Activated CD8-positive, alpha-beta T cell treated with anti-CD3 and anti-CD28 coated beads for 36 hours (primary cell): ENCODE data around the gene JTB. TPM values are rescaled to one million over a fixed set of nuclear protein-coding genes. Genes with fewer than 3 reads are reported as not detected.

Experiments used
- ATAC-seq: fragments of 200-7000 bp; cut with Tn5 transposase; one replicate; pipeline ENCODE4 v1.10.0; 2021; ENCODE audit warnings: mild to moderate bottlenecking, moderate library complexity
- CTCF ChIA-PET: fragments of 350-600 bp; sonication (Branson Sonifier 250); formaldehyde crosslinking; loops from one replicate; lab custom pipeline; 2021; ENCODE audit warnings: antibody characterized with exemption; lab: Charles Lee
- POLR2A ChIA-PET: fragments of 350-600 bp; sonication (Branson Sonifier 250); formaldehyde crosslinking; loops from one replicate; lab custom pipeline; 2021; ENCODE audit warnings: antibody characterized with exemption; lab: Charles Lee
- DNase-seq: peaks from one replicate; pipeline ENCODE4 v3.0.0-alpha.2; 2020
- H3K27ac Mint-ChIP-seq: one replicate; pipeline ENCODE4 v1.8.0; 2021; ENCODE audit warnings: mild to moderate bottlenecking, mixed read lengths
- H3K27me3 Mint-ChIP-seq: one replicate; pipeline ENCODE4 v1.8.0; 2021; ENCODE audit warnings: mixed read lengths
- H3K36me3 Mint-ChIP-seq: one replicate; pipeline ENCODE4 v1.8.0; 2021; ENCODE audit warnings: low read depth, mixed read lengths
- H3K4me1 Mint-ChIP-seq: one replicate; pipeline ENCODE4 v1.8.0; 2021; ENCODE audit warnings: low read depth, mixed read lengths
- H3K4me3 Mint-ChIP-seq: one replicate; pipeline ENCODE4 v1.8.0; 2021; ENCODE audit warnings: mild to moderate bottlenecking, moderate library complexity, mixed read lengths
- H3K9me3 Mint-ChIP-seq: one replicate; pipeline ENCODE4 v1.8.0; 2021; ENCODE audit warnings: mixed read lengths
- CTCF ChIP-seq: fragments of 200-600 bp; IDR thresholded peaks from one replicate; pipeline ENCODE4 v1.8.0; 2022; ENCODE audit warnings: antibody characterized with exemption, mild to moderate bottlenecking
- intact Hi-C: fragments of 100-400 bp; cut with micrococcal nuclease; formaldehyde crosslinking; loops from one replicate; pipeline ENCODE4 v1.10.0; 2022
- total RNA-seq, 2 experiments: library from RNA; stranded (reverse); gene quantifications; one replicate each; pipeline ENCODE4 v1.2.3, GENCODE V29; 2021

JTB gene
- total RNA-seq, 2 experiments from 2014 or later: 151 to 153 TPM

- no peak overlapping the region for H3K4me3 Mint-ChIP-seq
- H3K36me3 Mint-ChIP-seq: peaks cover 37% of the 10 kb centered on the region
- no peaks in the 10 kb centered on the region for H3K27me3 Mint-ChIP-seq
- H3K27ac Mint-ChIP-seq: no peak overlapping the region
- intact Hi-C loops: no loop called here
- DNase-seq: no peak
- ChIA-PET CTCF (interaction anchor here (0.6 kb wide), 1 partner anchor 294 kb away, joined by 3 read pairs; no protein-coding TSS in a partner anchor), POLR2A (interaction anchor here (1.0 to 13.9 kb wide), 2 partner anchors 19 to 329 kb away, joined by 3 to 237 read pairs; partner anchors contain the start of genes RAB13 and RPS27)
- no peaks in the 10 kb centered on the region for H3K9me3 Mint-ChIP-seq
- no peak for ATAC-seq
- H3K4me1 Mint-ChIP-seq: peaks cover 37% of the 10 kb centered on the region
- no peak for TF ChIP-seq CTCF
Measured at GRCh38 chr1:153970346-153970745, 7.1 kb downstream of the JTB start.

- peaks cover 27% of the 10 kb centered on the region for H3K36me3 Mint-ChIP-seq
- peaks cover 32% of the 10 kb centered on the region for H3K4me1 Mint-ChIP-seq
- TF ChIP-seq CTCF: no peak
- DNase-seq (no peak), ATAC-seq (no peak)
- peak overlapping the region; percentile 32 for H3K27ac Mint-ChIP-seq
- H3K4me3 Mint-ChIP-seq: peak overlapping the region; percentile 29
- no peaks in the 10 kb centered on the region for H3K27me3 Mint-ChIP-seq
- ChIA-PET CTCF (interaction anchor here (2.3 to 5.0 kb wide), 3 partner anchors 8 to 17 kb away, joined by 7 to 56 read pairs (median 35); partner anchors contain the start of genes JTB and RAB13), POLR2A (interaction anchor here (0.9 to 13.9 kb wide), 5 partner anchors 6 to 45 kb away, joined by 3 to 237 read pairs (median 55); partner anchors contain the start of genes CRTC2, DENND4B, JTB and RAB13)
- intact Hi-C loops: no loop called here
- H3K9me3 Mint-ChIP-seq: no peaks in the 10 kb centered on the region
Measured at GRCh38 chr1:153968972-153969371, 8.5 kb downstream of the JTB start.

- TF ChIP-seq CTCF: no peak
- Mint-ChIP-seq H3K27me3 (no peaks in the 10 kb centered on the region), H3K4me1 (peaks cover 31% of the 10 kb centered on the region), H3K9me3 (no peaks in the 10 kb centered on the region), H3K27ac (peak overlapping the region; percentile 94), H3K4me3 (peak overlapping the region; percentile 99), H3K36me3 (peaks cover 22% of the 10 kb centered on the region)
- POLR2A ChIA-PET: interaction anchor here (1.0 to 13.9 kb wide), 10 partner anchors 7 to 179 kb away, joined by 3 to 237 read pairs (median 19); partner anchors contain the start of genes CRTC2, DENND4B, GATAD2B and JTB
- CTCF ChIA-PET: interaction anchor here (0.9 to 5.0 kb wide), 4 partner anchors 8 to 17 kb away, joined by 3 to 56 read pairs (median 21); partner anchors contain the start of genes CRTC2, JTB and RAB13
- no peak for ATAC-seq
- intact Hi-C loops: no loop called here
- DNase-seq: no peak
Measured at GRCh38 chr1:153968408-153968807, 9.1 kb downstream of the JTB start.

GRCh38 chr1:153968000-153968363 is 9.5 kb downstream of the JTB start:
- intact Hi-C loops: no loop called here
- POLR2A ChIA-PET: interaction anchor here (1.0 to 13.9 kb wide), 10 partner anchors 7 to 178 kb away, joined by 3 to 237 read pairs (median 19); partner anchors contain the start of genes CRTC2, DENND4B, GATAD2B and JTB
- CTCF ChIA-PET: interaction anchor here (0.8 to 6.7 kb wide), 11 partner anchors 9 to 533 kb away, joined by 3 to 56 read pairs (median 4); partner anchors contain the start of genes CRTC2, DENND4B, GATAD2B and JTB
- Mint-ChIP-seq H3K4me3 (peak overlapping the region; percentile 99), H3K27ac (peak overlapping the region; percentile 94), H3K27me3 (no peaks in the 10 kb centered on the region), H3K4me1 (peaks cover 31% of the 10 kb centered on the region), H3K9me3 (no peaks in the 10 kb centered on the region), H3K36me3 (peaks cover 18% of the 10 kb centered on the region)
- peak; percentile 28 for DNase-seq
- TF ChIP-seq CTCF: no peak
- no peak for ATAC-seq
